Peyer's patch (tissue), 4 donors: Measurements from ENCODE around the gene ZC3H4. TPM values are rescaled to one million over a fixed set of nuclear protein-coding genes. Genes with fewer than 3 reads are reported as not detected.
"Not testable (repeated sequence)": the region's sequence is repeated elsewhere in the genome, so short reads cannot be mapped to it uniquely, and the experiment has no call there.

ENCODE experiments used
- DNase-seq, 3 donors: peaks; one replicate each; pipeline ENCODE4 v3.0.0-alpha.2; 2017 to 2019
- H3K27ac ChIP-seq, 4 donors: fragments of 200-600 bp; sonication (generic); one replicate each; pipeline ENCODE4 v1.5.1; 2016 to 2019
- H3K27me3 ChIP-seq, 2 donors: fragments of 200-600 bp; sonication (generic); one replicate each; pipeline ENCODE4 v1.5.1; 2019
- H3K36me3 ChIP-seq, 3 donors: fragments of 200-600 bp; sonication (generic); one replicate each; pipeline ENCODE4 v1.5.1; 2016 to 2019
- H3K4me1 ChIP-seq, 4 donors: fragments of 200-600 bp; sonication (generic); one replicate each; pipeline ENCODE4 v1.5.1; 2016 to 2019
- H3K4me3 ChIP-seq, 4 donors: fragments of 200-600 bp; sonication (generic); 1 replicate in 3 of 4; 2 replicates in 1 of 4; pipeline ENCODE4 v1.5.1; 2016 to 2019; ENCODE audit warnings: mild to moderate bottlenecking in 1 of 4
- H3K9me3 ChIP-seq, 4 donors: fragments of 200-600 bp; sonication (generic); one replicate each; pipeline ENCODE4 v1.5.1; 2016 to 2019; ENCODE audit warnings: mild to moderate bottlenecking in 1 of 4
- CTCF ChIP-seq, 6 experiments: fragments of 450-650 bp in 4 of 6; fragments of 200-600 bp in 2 of 6; sonication (generic) in 1 of 6; IDR thresholded peaks; one replicate each; pipeline ENCODE4 v1.5.1; 2017 to 2019; ENCODE audit warnings: antibody characterized with exemption in 6 of 6, mild to moderate bottlenecking in 3 of 6, moderate library complexity in 1 of 6
- POLR2A ChIP-seq, 2 donors: fragments of 450-650 bp; IDR thresholded peaks; one replicate each; pipeline ENCODE4 v1.5.1; 2017; ENCODE audit warnings: antibody characterized with exemption in 2 of 2, mild to moderate bottlenecking in 2 of 2, moderate library complexity in 2 of 2
- total RNA-seq, 4 donors: library from RNA; depleted of rRNA; stranded (reverse); fragments of >200 nt; gene quantifications; one replicate each; pipeline ENCODE4 v1.1.0, GENCODE V29; 2016

Gene ZC3H4
- total RNA-seq, 4 donors from 2014 or later: 24.7 to 61.9 (median 42.4) TPM

GRCh38 chr19:47081095-47081494 lies 32.5 kb downstream of the ZC3H4 start:
- H3K9me3 ChIP-seq: no peaks in the 10 kb centered on the region
- no peak overlapping the region for H3K4me3 ChIP-seq
- H3K27ac ChIP-seq: no peak overlapping the region
- H3K4me1 ChIP-seq: peaks cover 0 to 5% (median 0%) of the 10 kb centered on the region in 4 donors
- no peak for DNase-seq
- H3K27me3 ChIP-seq: no peaks in the 10 kb centered on the region
- TF ChIP-seq CTCF (IDR thresholded peaks at IDR 0.05) (no peak), POLR2A (IDR thresholded peaks at IDR 0.05) (no peak)
- H3K36me3 ChIP-seq: peaks cover 0 to 96% (median 0%) of the 10 kb centered on the region in 3 donors

DNA sequence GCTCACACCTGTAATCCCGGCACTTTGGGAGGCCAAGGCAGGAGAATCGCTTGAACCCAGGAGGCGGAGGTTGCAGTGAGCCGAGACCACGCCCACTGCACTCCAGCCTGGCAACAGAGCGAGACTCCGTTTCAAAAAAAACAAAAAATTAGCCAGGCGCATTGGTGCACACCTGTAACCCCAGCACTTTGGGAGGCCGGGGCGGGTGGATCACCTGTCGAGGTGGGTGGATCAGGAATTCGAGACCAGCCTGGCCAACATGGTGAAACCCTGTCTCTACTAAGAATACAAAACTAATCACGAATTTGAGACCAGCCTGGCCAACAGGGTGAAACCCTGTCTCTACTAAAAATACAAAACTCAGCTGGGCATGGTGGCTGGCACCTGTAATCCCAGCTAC lies 35.2 kb downstream of the ZC3H4 start:
- H3K9me3 ChIP-seq, H3K4me3 ChIP-seq, H3K27ac ChIP-seq, DNase-seq, H3K27me3 ChIP-seq, H3K4me1 ChIP-seq: not testable (repeated sequence)
- H3K36me3 ChIP-seq: peaks cover 0 to 95% (median 0%) of the 10 kb centered on the region in 3 donors

DNA sequence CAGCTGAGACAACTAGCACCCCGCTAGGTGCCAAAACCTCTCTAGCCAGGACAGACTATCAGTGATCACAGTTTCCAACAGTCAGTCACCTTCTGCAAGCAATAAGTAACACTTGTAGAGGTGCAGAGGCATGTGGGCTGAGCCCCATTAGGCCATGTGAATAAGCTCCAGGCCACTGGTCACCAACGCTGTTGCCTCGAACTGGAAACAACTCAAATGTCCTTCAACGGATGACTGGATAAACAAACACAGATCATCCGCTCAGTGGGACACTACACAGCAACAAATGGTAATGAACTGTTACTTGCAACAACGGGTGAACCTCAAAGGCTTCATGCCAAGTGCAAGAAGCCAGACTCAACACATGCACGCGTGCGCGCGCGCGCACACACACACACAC lies 37.6 kb downstream of the ZC3H4 start:
- H3K27me3 ChIP-seq: no peaks in the 10 kb centered on the region
- H3K9me3 ChIP-seq: no peaks in the 10 kb centered on the region
- no peak overlapping the region for H3K4me3 ChIP-seq
- peaks cover 0 to 5% (median 0%) of the 10 kb centered on the region in 4 donors for H3K4me1 ChIP-seq
- no peak overlapping the region for H3K27ac ChIP-seq
- no peak for DNase-seq
- H3K36me3 ChIP-seq: peaks cover 0 to 96% (median 0%) of the 10 kb centered on the region in 3 donors
- TF ChIP-seq CTCF (IDR thresholded peaks at IDR 0.05) (no peak), POLR2A (IDR thresholded peaks at IDR 0.05) (no peak)

GRCh38 chr19:47075179-47075810 lies 38.3 kb downstream of the ZC3H4 start:
- Histone ChIP-seq H3K36me3 (peaks cover 0 to 96% (median 0%) of the 10 kb centered on the region in 3 donors), H3K27me3 (no peaks in the 10 kb centered on the region), H3K4me3 (no peak overlapping the region), H3K9me3 (no peaks in the 10 kb centered on the region), H3K27ac (no peak overlapping the region), H3K4me1 (peaks cover 0 to 5% (median 0%) of the 10 kb centered on the region in 4 donors)
- DNase-seq: no peak
- TF ChIP-seq POLR2A (IDR thresholded peaks at IDR 0.05) (no peak), CTCF (IDR thresholded peaks at IDR 0.05) (no peak)

GRCh38 chr19:47074621-47075020 lies 39.0 kb downstream of the ZC3H4 start:
- H3K4me3 ChIP-seq: no peak overlapping the region
- H3K9me3 ChIP-seq: no peaks in the 10 kb centered on the region
- H3K36me3 ChIP-seq: peaks cover 0 to 96% (median 0%) of the 10 kb centered on the region in 3 donors
- DNase-seq: no peak
- TF ChIP-seq POLR2A (IDR thresholded peaks at IDR 0.05): no peak
- no peak for TF ChIP-seq CTCF (IDR thresholded peaks at IDR 0.05)
- H3K27ac ChIP-seq: no peak overlapping the region
- H3K4me1 ChIP-seq: peaks cover 0 to 3% (median 0%) of the 10 kb centered on the region in 4 donors
- H3K27me3 ChIP-seq: no peaks in the 10 kb centered on the region

DNA sequence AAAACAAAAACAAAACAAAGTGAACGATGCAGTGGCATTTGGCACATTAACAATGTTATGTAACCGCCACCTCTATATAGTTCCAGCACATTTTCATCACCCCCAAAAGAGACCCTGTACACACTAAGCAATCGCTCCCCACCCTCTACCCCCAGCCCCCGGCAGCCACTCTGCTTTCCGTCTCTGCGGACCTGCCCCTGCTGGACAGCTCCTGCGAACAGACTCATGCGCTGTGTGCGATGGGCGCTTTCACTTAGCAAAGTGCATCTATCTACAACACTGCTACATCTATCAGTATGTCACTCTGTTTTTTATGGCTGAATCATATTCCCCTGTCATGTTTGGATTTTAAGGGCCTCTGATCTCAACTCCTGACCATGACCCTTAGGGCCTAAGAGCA lies 40.0 kb downstream of the ZC3H4 start:
- TF ChIP-seq CTCF (IDR thresholded peaks at IDR 0.05): no peak
- TF ChIP-seq POLR2A (IDR thresholded peaks at IDR 0.05): no peak
- no peaks in the 10 kb centered on the region for H3K9me3 ChIP-seq
- peaks cover 0 to 99% (median 0%) of the 10 kb centered on the region in 3 donors for H3K36me3 ChIP-seq

More for the DNA sequence above, 40.0 kb downstream of the ZC3H4 start:
- Histone ChIP-seq H3K27me3 (no peaks in the 10 kb centered on the region), H3K4me3 (no peak overlapping the region), H3K27ac (no peak overlapping the region), H3K4me1 (no peaks in the 10 kb centered on the region)
- no peak for DNase-seq
